GM18498 (cell line): ENCODE data around the gene AGAP3.

Experiments used
- ATAC-seq: cut with Tn5 transposase; IDR thresholded peaks from one replicate; pipeline ENCODE4 v1.9.1; 2021; ENCODE audit warnings: mild to moderate bottlenecking, moderate library complexity; ENCODE audit not compliant: unreplicated experiment

AGAP3 gene

DNA sequence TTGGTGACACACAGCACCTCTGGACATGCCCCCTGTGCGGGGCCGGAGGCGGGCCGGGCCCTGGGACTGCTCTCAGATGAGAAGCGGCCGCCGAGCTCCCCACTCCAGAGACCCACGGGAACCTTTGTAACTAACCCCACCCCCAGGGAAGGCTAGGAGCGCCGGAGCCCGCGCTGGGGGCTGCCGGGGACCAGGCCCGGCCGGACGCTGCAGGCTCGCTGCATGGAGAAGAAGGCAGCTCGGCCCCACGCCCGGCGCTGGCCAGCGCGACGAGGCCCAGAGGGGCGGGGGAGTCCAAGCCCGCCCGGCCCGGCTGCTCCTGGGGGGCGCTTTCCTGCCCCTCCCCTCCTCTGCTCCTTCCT, 36.5 kb downstream of the AGAP3 start:
- ATAC-seq: no peak

DNA sequence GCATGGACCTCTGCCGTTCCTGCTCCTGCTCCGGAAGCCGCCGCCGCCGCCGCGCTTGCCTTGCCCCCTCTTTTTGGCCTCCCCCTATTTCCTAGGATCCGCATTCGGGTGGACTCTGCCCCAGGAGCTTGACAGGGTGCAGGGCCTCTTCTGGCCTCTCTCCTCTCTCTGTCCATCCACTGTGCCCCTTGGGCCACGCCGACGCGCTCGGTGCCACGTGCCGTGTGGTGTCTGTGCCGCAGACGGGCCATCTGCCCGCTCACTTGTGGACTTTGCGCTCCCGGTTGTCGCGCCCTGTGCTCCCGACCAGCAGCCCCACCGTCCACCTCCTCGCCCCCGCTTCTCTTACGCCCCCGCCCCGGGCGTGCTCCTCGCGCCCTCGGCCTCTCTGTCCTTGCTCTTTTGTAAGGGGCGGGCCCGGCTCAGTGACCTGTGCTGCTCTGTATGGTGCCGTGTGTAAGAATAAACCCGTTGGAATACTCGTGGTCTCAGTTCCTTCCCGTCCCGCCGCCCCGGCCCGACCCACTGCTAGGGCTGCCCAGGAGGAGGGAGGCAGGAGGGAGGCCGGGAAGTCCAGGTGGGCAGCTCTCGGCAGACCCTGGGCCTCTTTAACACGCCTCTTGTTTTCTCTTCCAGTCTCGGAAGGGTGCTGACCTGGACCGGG, 37.0 kb downstream of the AGAP3 start:
- no peak for ATAC-seq

DNA sequence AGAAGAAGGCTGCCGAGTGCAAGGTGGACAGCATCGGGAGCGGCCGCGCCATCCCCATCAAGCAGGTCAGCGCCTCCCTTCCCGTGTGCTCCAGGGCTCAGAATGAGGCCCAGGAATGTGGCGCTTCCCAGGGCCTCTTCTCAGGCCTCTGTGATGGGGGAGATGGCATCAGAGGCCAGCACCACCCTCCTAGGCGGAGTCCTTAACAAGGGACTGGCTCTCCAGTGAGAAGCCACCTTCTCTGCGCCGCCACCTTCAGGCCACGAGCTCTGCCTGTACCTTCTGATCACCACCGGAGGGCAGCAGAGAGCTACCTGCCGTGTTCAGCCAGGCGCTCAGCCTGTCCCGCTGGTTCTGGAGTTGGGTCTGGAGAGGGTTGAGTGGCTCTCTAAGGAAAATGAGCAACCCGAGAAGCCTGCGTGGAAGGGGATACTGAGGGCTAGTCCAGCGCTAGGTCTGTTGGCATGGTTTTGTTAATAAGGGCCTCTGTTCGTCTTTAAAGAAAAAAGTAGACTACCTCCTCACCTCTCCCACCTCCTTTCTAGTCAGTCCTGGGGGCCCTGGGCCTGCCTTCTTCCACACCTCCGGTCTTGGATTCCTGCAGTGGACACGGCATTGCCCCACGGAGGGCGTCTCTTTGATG, 37.7 kb downstream of the AGAP3 start:
- ATAC-seq: peak; percentile 86

DNA sequence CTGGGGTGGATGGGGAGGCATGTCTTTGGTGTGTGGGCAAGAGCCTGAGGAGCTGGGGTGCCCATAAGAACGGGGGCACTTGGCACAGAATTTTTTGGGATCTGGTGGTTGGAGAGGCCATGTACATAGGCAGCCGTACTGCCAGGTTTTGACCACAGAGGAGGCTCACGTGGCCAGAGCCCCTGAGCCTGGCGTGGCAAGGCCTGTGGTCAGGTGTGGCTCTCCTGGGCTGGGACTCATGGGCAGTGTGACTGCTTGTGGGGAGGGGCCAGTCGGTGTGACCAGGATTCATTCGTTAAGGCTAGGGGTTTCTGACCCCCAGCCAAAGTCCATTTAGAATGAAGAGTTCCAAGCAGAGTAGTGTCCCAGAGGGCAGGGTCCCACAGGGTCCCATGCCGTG, 38.2 kb downstream of the AGAP3 start:
- ATAC-seq: no peak

DNA sequence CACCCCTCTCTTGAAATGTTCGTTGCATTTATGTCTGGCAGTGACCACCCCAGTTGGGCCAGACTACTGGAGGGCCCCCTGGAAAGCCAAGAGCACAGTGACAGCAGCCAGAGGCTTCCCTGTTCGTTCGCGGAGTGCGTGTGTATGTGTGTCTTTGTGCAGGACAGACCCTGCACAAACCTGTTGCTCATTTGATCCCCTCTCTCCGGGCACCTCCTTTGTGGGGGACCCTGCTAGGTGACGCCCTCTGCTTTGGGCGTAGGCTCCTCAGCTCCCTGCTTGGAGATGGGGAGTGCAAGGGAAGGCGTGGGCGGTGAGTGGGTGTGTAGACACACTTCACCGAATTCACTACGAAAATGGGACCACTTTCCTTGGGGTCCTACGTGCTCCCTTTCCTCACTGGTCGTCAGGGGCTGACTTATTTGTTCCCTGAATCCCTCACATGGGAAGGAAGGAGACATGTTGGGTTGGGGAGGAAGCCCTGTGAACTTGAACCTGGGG, 38.7 kb downstream of the AGAP3 start:
- ATAC-seq: no peak

DNA sequence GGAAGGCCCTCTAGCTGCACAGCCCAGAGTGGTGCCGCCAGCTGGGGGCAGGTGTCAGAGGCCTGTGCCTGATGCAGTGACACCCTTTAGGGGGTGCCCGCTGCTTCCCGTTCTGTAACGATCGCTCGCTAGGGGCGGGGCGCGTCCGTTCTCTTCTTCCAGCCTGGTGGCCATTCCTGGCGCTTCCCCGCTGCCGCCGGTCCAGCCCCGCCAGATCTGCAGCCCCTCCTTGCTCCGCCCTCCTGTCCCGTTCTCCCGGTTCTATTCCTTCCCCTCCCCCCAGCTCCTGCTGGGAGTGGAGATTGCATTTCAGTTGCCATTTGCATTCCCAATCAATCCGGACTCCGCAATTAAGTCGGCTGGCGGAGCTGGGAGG, 39.2 kb downstream of the AGAP3 start:
- ATAC-seq: no peak

DNA sequence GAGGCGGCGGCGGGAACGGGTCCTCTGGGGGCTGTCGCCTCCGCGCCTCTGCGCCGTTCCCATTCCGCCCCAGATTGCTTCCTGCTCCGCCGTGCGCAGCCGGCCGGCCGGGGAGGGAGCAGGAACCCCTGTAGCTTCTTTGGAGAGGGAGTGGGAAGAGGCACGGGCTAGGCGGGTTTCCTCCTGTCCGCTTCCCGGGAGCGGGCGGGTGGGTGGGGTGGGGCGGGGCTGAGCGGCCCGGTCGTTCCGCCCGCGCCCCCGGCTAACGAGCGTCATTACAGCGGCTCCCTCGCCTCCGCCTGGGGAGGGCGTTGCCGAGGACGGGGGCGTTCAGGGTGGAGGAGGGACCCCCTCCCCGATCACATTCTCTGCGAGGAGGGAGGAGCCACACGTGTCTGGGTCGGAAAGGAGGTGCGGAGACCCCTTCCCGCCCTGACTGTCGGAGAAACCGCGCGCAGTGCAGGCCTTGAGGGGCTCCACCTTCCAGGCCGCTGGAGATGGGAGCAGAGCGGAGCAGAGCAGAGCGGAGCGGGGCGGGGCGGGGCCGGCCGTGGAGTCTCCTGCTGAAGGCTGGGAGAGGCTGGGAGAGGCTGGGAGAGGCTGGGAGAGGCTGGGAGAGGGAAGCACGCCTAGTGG, 39.7 kb downstream of the AGAP3 start:
- no peak for ATAC-seq

DNA sequence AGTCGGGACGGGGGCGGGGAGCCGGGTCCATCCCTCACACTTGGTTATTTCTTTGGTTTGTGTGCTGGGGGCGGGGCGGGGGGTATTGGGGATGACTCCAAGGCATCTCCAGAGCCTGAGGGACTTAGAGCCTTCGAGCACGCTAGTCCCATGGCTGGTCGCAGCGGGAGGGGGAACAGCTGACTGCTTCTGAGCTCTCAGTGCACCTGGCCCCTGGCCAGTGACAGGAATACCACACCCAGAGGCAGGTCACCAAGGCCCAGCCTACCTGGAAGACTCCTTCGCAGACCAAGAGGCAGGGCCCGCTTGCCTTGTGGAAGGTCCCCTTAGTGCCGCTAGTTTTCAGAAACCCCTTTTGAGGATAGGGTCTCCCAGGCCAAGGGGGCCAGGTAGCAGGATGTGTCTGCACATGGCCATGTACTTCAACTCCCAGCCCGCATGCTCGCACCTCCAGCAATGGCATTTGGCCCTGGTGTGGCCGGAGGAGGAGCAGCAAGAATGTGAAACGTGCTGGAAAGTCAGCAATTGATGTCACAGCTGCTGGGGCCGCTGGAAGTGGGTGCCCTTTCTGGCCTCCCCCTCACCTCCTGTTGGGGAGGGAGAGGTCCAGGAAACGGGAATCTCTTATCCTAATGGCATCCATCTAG, 40.3 kb downstream of the AGAP3 start:
- ATAC-seq: no peak

DNA sequence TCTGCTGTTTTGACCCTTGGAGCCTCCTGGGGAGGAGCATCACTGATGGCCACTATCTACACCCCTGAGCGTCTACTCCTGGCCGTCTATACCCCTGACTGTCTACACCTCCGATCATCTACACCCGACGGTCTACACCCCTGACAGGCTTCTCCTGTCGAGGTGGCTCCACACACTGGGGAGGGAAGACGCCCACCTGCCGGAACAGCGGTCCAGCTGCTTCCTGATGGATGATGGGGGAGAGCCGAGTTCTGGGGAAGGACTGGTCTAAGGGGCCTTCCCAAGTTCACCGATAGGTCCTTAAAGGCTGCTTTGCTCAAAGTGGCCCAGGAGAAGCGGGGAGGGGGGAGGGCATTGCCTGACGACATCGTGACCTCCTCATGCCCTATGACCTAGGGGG, 41.9 kb downstream of the AGAP3 start:
- no peak for ATAC-seq

DNA sequence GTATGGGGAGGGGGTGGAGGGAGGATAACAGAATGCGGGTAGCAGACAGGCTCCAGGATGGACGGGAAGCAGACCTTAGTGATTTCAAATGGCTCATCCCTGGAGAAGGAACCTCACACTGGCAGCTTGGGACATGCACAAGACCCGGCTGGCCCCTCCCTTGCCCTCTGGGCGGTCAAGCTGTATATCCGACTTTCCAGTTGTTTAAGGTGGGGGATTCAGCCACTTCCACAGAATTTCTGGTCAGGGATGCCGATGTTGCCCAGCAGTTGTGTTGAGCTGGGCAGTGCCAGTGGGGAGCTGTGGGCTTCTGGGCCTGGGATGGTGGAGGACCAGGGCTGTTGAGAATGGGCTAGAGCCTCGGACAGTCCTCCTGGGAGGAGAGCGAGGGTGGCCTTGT, 42.4 kb downstream of the AGAP3 start:
- ATAC-seq: no peak

DNA sequence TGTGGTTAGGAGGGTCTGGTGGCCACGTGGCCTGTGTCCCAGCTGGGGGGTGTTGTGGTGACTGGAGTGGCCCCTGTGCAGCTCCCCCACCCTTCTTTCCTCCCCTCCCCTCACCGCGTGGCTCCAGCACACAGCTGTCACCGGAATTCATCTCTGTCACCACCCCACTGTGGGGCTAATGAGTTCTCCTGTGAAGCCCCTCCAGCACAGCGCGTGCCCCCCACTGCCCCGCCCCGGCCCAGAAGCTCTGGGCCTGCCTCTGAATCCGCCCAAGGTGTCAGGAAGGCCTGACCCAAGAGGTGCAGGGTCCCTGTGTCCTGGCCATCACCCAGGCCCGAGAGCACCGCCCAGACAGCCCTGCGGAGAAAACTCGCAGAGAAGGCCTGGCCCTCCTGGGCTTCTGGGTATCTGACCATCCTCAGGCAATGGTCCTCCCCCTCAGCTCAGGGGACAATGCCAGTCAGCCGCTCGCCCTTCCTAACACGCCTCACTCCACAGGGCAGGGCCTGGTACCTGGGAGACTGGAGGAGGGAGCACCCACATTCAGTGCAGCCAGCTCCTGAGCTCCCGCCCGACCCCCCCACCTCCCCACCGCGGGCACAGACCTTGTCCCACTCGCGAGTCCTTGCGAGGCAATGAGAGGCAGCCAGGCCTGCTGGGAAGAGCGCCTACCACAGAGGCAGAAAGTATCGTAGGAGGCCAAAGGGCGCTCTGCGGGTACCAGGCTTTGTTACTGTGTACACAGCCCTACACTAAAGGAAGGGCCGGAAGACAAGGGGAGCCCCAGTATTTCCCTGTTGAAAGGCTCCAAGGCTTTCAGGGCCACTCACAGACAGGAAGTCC, 43.1 kb downstream of the AGAP3 start:
- ATAC-seq: no peak

DNA sequence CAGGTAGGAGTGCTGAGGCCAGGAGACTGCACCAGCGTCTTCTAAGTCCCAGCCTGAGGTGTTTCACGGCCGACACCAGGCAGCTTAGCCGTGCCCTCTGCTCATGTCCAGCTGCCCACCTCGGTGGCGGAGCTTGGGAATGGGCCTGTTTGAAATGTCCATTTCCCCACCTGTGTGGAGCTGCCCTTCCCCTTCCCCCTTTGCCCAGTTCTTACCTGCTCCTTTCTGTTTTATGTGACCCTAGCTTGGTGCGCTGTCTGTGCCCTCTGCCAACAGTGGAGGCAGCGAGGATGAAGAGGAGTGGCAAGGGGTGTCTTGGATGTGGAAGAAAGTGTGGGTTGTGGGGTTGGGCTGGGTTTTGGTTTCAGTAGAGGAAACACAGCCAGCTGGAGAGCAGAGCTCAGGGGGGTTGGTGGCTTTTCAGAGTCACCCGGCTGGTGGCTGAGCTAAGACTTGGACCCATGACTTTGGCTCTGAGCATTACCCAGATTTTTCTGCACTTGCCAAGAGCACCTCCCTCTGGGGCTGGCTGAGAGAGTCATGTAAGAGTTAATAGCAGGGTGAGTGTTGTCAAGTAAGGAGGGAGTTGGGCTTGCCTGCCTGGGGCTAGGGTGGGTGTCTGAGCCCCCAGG, 43.8 kb downstream of the AGAP3 start:
- no peak for ATAC-seq

DNA sequence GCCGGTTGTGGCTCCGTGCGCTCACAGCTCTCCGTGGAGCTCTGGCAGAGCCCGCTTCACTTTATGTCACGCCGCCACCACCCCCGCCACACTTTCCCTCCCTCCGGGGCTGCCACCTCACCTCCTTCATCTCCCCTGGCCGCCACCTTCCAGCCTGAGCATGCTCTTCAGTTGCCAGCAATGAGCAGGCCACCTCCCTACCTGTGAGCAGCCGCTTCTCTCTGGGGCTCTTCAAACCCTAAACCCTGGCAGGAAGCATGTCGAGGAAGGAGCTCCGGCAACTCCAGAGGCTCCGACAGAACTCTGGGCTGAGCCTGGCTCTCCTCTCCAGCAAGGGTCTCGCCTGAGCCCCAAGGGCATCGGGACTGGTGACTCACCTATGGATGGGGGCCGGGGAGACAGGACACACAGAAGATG, 44.5 kb downstream of the AGAP3 start:
- no peak for ATAC-seq

DNA sequence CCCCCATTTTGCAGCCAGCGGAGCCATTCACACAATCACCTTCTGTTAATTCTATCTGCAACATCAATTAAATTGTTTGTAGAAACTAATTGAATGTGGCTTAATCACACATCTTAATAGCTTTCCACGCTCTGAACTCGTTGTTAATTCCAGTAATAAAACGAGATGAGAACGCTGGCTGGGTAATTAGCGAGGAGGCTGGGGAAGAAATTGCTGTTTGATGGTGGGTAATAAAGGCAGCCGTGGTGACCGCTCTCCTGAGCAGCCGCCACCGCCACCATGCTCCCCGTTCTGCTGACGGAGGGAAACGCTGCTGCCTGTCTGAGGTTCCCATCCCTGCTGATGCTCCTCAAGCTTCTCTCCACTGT, 44.9 kb downstream of the AGAP3 start:
- no peak for ATAC-seq

DNA sequence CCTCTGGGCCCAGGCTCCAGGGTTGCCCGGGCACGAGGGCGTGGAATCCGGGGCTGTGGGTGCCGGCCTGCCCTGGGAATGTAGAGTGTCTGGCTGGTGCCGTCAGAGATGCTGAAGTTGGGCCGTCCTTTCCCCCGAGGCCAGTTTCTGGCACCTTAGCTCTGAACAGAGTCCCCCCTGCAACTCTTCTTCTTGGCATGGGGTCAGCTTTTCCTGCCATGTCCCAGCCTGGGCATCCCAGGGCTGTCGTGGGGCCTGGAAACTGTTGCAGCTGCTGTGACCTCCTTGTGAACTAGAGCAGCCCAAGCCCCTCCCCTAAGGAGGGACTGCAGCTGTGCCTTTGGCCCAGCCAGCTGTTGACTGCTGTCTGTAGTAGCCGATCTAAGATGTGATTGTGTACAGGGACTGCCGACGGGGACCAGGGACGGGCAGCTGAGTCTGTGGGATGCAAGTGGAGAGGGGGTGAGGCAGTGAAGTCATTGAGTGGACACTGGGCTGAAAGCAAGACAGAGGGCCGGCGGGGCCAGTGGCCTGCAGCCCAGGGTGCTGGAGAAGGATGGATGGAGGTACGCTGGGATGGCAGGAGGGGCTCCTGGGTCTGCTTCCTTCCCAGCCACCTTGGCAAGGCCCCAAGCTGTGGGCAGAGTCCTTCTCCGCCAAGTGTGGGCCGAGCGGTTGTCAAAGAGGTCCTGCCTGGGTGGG, 45.5 kb downstream of the AGAP3 start:
- no peak for ATAC-seq

DNA sequence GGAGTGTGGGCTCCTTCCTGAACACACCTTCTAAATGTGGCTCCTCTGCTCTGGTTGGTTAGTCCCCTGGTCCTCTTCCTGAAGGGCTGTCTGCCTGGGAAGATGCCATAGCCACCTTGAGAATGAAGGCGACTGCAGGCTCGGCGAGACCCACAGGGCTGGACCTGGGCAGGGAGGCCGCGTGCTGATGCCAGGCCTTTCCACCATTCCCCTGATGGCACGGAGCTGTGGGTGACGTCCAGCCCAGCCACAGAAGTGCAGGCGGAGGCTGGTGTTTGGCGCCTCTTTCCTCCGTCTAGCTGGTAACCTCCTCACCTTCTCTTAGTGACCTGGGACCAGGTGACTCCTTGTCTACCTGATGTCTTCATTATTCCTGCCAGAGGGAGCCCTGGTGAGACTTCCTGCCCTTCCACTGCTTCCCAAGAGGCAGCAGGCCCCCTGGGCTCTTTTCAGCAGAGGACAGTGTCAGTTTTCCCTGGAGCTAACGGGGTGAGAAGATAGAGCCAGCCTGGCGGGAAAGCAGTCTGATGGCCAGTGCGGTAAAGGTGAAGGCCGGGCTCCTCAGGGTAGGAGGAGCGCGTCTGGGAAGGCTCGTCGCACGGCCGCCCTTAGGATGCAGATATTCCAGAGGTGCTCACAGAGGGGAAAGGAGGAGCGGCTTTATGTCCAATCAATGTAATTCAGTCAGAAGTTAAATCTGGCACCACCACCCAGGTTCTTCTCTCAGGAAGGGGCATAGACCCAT, 46.4 kb downstream of the AGAP3 start:
- ATAC-seq: no peak

DNA sequence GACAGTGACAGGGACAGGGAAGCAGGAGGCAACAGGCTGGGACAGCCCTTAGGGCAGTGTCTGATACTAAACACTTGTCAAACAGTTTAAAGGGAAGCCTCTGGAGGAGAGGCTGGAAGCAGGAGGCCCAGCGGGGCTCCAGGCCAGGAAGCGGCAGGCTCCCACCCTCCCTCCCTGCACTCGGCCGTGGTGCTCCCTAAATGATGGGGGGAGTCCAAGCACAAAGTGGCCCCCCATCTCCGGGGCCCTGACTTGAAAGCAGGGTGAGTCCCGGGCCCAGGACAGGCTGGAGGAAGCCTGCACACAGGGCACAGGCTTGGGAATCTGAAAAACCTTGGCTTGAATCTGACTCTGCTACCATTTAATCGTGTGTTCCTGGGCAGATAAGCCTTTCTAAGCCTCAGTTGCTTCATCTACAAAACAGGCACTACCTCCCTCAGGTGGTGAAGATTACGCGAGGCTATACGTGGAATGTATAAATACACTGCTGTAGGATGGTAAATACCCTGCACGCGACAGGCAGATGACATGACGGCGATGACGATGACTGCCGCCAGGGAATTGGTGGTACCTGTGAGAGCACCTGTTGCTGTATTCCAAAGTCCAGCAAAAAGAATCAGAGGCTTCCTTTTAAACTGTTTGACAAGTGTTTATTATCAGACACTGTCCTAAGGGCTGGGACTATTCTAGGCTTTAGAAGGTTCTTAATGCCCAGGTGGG, 47.2 kb downstream of the AGAP3 start:
- no peak for ATAC-seq

DNA sequence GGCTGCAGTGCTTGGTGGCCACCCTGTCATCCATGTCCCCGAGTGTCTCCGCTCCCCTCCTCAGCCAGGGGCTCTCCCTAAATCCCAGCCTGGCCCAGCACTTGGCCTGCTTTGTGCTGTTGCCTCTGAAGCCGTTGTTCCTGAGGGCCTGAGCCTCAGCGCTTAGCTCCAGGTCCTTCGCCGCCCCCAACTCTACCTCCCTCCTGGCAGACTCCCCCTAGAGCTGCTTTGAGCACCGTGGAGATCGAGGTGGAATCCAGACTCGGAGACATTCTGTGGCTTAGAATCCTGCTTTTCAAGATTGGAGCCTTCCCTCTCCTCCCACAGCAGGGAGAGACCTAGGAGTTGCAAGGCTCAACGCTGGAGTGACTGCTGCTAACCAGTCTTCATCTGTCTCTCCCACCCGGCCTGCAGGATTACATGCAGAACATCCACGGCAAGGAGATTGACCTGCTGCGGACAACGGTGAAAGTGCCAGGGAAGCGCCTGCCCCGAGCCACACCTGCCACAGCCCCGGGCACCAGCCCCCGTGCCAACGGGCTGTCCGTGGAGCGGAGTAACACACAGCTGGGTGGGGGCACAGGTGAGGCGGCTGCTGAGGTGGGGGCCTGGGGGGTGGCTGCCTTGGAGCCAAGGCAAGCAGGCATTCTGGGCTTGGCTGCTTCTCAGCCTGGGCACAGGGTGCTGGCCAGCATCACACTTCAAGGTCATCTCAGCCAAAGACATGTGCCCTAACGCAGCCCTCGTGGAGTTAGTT, 47.9 kb downstream of the AGAP3 start:
- ATAC-seq: no peak
